GM23338 (cell line): ENCODE results near the gene C6orf47.

Experiments used
- CREB1 ChIP-seq: fragments of 250-450 bp; sonication (Bioruptor Pico); IDR thresholded peaks from 2 replicates; pipeline ENCODE4 v1.5.0; 2020; ENCODE audit warnings: low read depth, mild to moderate bottlenecking, moderate library complexity
- EZH2 ChIP-seq: fragments of 200-600 bp; sonication (generic); IDR thresholded peaks from one replicate; pipeline ENCODE4 v1.8.0; 2017; ENCODE audit warnings: antibody characterized with exemption, mild to moderate bottlenecking, low read depth; ENCODE audit not compliant: unreplicated experiment
- EZH2phosphoT487 ChIP-seq: fragments of 200-600 bp; sonication (generic); IDR thresholded peaks from one replicate; pipeline ENCODE4 v1.8.1; 2018; ENCODE audit warnings: antibody characterized with exemption; ENCODE audit not compliant: unreplicated experiment
- JUNB ChIP-seq: IDR thresholded peaks from one replicate; pipeline ENCODE4 v1.6.1; 2016; ENCODE audit warnings: antibody characterized with exemption; ENCODE audit not compliant: unreplicated experiment
- NANOG ChIP-seq: IDR thresholded peaks from 2 replicates; pipeline ENCODE4 v1.6.1; 2016; ENCODE audit warnings: antibody characterized with exemption, borderline replicate concordance
- POLR2AphosphoS5 ChIP-seq: IDR thresholded peaks from 2 replicates; pipeline ENCODE4 v1.6.1; 2016; ENCODE audit warnings: antibody characterized with exemption, low read depth
- STAT1 ChIP-seq: IDR thresholded peaks from one replicate; pipeline ENCODE4 v1.6.1; 2016; ENCODE audit warnings: antibody characterized with exemption; ENCODE audit not compliant: unreplicated experiment
- ZNF114 ChIP-seq: fragments of 250-450 bp; sonication (Bioruptor Pico); IDR thresholded peaks from 2 replicates; pipeline ENCODE4 v1.5.0; 2020; ENCODE audit warnings: mild to moderate bottlenecking, moderate library complexity
- TF ChIP-seq, protein P1 (sequence below), 2 experiments: fragments of 200-600 bp in 1 of 2; sonication (generic) in 1 of 2; conservative IDR thresholded peaks; 2 replicates each; pipeline versions ENCODE4 v1.5.1 to v1.6.1; 2016 to 2017; ENCODE audit warnings: antibody characterized with exemption in 2 of 2, low read depth in 2 of 2, mild to moderate bottlenecking in 2 of 2, moderate library complexity in 1 of 2
- TF ChIP-seq, protein P2 (sequence below): IDR thresholded peaks from one replicate; pipeline ENCODE4 v1.6.1; 2018; ENCODE audit warnings: antibody characterized with exemption; ENCODE audit not compliant: unreplicated experiment
- TF ChIP-seq, protein P3 (sequence below): fragments of 250-450 bp; sonication (Bioruptor Pico); IDR thresholded peaks from 2 replicates; pipeline ENCODE4 v1.5.0; 2020; ENCODE audit warnings: mild to moderate bottlenecking, moderate library complexity

DNA sequence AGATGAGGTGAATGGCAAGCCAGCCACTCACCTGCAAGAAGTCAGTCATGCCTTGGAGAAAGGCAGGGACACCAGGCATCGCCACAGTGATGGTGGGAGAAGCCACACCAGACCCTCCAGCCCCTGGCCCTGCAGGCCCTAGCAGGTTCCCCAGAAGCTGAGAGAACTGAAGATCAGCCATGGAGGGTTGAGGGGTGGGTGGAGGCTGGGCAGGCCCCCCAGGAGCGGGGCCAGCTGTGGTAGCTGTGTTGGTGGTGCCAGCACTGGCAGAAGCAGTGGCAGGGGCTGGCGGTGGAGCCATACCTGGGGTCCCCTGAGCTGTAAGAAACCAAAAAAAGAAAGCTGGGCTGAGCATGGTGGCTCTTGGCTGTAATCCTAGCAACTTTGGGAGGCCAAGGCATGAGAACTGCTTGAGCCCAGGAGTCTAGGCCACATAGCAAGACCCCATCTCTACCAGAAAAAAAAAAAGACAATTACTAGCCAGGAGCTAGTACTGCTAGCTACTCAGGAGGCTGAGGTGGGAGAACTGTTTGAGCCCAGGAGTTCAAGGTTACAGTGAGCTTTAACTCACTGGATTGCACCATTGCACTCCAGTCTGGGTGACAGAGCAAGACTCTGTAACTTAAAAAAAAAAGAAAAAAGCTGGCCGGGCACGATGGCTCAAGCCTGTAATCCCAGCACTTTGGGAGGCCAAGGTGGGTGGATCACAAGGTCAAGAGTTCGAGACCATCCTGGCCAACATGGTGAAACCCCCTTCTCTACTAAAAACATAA is 17.6 kb downstream of the C6orf47 start:
- TF ChIP-seq, protein P1, sequence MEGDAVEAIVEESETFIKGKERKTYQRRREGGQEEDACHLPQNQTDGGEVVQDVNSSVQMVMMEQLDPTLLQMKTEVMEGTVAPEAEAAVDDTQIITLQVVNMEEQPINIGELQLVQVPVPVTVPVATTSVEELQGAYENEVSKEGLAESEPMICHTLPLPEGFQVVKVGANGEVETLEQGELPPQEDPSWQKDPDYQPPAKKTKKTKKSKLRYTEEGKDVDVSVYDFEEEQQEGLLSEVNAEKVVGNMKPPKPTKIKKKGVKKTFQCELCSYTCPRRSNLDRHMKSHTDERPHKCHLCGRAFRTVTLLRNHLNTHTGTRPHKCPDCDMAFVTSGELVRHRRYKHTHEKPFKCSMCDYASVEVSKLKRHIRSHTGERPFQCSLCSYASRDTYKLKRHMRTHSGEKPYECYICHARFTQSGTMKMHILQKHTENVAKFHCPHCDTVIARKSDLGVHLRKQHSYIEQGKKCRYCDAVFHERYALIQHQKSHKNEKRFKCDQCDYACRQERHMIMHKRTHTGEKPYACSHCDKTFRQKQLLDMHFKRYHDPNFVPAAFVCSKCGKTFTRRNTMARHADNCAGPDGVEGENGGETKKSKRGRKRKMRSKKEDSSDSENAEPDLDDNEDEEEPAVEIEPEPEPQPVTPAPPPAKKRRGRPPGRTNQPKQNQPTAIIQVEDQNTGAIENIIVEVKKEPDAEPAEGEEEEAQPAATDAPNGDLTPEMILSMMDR (conservative IDR thresholded peaks at IDR 0.05; ENCODE audit: low read depth in 2 of 2): no peak
- TF ChIP-seq, protein P2, sequence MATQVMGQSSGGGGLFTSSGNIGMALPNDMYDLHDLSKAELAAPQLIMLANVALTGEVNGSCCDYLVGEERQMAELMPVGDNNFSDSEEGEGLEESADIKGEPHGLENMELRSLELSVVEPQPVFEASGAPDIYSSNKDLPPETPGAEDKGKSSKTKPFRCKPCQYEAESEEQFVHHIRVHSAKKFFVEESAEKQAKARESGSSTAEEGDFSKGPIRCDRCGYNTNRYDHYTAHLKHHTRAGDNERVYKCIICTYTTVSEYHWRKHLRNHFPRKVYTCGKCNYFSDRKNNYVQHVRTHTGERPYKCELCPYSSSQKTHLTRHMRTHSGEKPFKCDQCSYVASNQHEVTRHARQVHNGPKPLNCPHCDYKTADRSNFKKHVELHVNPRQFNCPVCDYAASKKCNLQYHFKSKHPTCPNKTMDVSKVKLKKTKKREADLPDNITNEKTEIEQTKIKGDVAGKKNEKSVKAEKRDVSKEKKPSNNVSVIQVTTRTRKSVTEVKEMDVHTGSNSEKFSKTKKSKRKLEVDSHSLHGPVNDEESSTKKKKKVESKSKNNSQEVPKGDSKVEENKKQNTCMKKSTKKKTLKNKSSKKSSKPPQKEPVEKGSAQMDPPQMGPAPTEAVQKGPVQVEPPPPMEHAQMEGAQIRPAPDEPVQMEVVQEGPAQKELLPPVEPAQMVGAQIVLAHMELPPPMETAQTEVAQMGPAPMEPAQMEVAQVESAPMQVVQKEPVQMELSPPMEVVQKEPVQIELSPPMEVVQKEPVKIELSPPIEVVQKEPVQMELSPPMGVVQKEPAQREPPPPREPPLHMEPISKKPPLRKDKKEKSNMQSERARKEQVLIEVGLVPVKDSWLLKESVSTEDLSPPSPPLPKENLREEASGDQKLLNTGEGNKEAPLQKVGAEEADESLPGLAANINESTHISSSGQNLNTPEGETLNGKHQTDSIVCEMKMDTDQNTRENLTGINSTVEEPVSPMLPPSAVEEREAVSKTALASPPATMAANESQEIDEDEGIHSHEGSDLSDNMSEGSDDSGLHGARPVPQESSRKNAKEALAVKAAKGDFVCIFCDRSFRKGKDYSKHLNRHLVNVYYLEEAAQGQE: no peak
- no peak for TF ChIP-seq JUNB
- TF ChIP-seq EZH2: no peak
- TF ChIP-seq EZH2phosphoT487: no peak
- no peak for TF ChIP-seq POLR2AphosphoS5
- no peak for TF ChIP-seq CREB1 (CRISPR knock-in tag)
- no peak for TF ChIP-seq ZNF114 (CRISPR knock-in tag)
- no peak for TF ChIP-seq STAT1
- TF ChIP-seq, protein P3, sequence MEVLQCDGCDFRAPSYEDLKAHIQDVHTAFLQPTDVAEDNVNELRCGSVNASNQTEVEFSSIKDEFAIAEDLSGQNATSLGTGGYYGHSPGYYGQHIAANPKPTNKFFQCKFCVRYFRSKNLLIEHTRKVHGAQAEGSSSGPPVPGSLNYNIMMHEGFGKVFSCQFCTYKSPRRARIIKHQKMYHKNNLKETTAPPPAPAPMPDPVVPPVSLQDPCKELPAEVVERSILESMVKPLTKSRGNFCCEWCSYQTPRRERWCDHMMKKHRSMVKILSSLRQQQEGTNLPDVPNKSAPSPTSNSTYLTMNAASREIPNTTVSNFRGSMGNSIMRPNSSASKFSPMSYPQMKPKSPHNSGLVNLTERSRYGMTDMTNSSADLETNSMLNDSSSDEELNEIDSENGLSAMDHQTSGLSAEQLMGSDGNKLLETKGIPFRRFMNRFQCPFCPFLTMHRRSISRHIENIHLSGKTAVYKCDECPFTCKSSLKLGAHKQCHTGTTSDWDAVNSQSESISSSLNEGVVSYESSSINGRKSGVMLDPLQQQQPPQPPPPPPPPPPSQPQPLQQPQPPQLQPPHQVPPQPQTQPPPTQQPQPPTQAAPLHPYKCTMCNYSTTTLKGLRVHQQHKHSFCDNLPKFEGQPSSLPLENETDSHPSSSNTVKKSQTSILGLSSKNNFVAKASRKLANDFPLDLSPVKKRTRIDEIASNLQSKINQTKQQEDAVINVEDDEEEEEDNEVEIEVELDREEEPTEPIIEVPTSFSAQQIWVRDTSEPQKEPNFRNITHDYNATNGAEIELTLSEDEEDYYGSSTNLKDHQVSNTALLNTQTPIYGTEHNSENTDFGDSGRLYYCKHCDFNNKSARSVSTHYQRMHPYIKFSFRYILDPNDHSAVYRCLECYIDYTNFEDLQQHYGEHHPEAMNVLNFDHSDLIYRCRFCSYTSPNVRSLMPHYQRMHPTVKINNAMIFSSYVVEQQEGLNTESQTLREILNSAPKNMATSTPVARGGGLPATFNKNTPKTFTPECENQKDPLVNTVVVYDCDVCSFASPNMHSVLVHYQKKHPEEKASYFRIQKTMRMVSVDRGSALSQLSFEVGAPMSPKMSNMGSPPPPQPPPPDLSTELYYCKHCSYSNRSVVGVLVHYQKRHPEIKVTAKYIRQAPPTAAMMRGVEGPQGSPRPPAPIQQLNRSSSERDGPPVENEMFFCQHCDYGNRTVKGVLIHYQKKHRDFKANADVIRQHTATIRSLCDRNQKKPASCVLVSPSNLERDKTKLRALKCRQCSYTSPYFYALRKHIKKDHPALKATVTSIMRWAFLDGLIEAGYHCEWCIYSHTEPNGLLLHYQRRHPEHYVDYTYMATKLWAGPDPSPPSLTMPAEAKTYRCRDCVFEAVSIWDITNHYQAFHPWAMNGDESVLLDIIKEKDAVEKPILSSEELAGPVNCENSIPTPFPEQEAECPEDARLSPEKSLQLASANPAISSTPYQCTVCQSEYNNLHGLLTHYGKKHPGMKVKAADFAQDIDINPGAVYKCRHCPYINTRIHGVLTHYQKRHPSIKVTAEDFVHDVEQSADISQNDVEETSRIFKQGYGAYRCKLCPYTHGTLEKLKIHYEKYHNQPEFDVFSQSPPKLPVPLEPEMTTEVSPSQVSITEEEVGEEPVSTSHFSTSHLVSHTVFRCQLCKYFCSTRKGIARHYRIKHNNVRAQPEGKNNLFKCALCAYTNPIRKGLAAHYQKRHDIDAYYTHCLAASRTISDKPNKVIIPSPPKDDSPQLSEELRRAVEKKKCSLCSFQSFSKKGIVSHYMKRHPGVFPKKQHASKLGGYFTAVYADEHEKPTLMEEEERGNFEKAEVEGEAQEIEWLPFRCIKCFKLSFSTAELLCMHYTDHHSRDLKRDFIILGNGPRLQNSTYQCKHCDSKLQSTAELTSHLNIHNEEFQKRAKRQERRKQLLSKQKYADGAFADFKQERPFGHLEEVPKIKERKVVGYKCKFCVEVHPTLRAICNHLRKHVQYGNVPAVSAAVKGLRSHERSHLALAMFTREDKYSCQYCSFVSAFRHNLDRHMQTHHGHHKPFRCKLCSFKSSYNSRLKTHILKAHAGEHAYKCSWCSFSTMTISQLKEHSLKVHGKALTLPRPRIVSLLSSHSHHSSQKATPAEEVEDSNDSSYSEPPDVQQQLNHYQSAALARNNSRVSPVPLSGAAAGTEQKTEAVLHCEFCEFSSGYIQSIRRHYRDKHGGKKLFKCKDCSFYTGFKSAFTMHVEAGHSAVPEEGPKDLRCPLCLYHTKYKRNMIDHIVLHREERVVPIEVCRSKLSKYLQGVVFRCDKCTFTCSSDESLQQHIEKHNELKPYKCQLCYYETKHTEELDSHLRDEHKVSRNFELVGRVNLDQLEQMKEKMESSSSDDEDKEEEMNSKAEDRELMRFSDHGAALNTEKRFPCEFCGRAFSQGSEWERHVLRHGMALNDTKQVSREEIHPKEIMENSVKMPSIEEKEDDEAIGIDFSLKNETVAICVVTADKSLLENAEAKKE: no peak
- TF ChIP-seq NANOG: no peak
